Amygdala (tissue), 56 donors: ENCODE measurements around the gene XRCC4.
"Not testable (repeated sequence)": the region's sequence is repeated elsewhere in the genome, so short reads cannot be mapped to it uniquely, and the experiment has no call there.

Experiments
- DNase-seq, 56 donors: peaks; one replicate each; lab custom pipeline; 2025; lab: John Stamatoyannopoulos, UW

XRCC4 gene

GRCh38 chr5:83076742-83077661 is at the start of gene XRCC4, which contains the start of gene TMEM167A:
Gene XRCC4 (plus strand): TSS chr5:83077547. CDS start chr5:83104920, 27,373 bp downstream.
Gene TMEM167A (minus strand): TSS chr5:83077394. CDS start chr5:83077323, 71 bp downstream.
- DNase-seq = peak; percentile 38 to 99 (median 96)

GRCh38 chr5:83029912-83030311 is 47.4 kb upstream of the XRCC4 start:
- DNase-seq = no peak

DNA sequence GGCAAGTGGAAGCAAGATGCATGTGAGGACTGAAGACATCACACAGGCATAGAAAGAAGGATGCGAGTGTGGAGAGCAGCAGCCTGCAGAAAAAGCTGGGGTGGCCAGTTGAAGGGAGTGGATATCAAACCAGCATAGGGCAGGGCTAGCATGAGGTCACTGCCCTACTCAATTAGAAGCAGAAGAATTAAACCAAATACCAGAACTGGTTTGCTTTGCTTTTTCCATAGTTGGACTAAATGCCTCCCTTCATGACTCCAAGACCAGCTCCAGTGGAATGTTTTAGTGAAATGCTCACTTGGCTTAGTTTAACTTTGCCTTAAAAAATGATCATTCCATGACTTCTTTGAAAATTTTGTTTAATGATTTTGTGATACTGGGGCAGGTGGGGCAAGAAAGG is 46.0 kb upstream of the XRCC4 start:
- no peak for DNase-seq

DNA sequence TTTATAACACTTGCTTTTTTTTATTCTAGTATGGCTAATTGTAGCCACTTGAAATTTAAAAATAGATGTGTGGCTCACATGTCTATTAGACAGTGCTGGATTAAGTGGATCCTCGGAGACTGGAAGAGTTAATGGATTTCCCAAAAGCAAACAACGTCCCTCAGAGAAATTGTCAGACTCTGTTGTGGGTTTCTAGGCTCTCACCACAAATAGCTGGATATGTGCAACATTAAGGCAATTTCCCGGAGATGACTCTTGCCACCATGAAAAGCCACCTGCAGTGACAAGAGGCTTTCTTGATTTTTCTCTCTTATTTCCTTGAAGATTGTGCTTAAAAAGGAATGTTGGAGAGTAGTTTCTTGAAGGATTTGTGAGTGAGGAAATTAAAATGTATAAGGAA is 43.3 kb upstream of the XRCC4 start:
- no peak for DNase-seq

GRCh38 chr5:83034528-83035207 is 42.7 kb upstream of the XRCC4 start:
- peak in 1 of 56 donors; percentile 1 for DNase-seq

- DNase-seq = peak in 55 of 56 donors; percentile 18 to 98 (median 84)
Measured at GRCh38 chr5:83035373-83036100, 41.8 kb upstream of the XRCC4 start.

GRCh38 chr5:83036991-83037575 is 40.3 kb upstream of the XRCC4 start:
- no peak for DNase-seq

GRCh38 chr5:83038924-83039323 is 38.4 kb upstream of the XRCC4 start:
- DNase-seq = no peak

- no peak for DNase-seq
Measured at GRCh38 chr5:83042507-83042906, 34.8 kb upstream of the XRCC4 start.

GRCh38 chr5:83044926-83045325 is 32.4 kb upstream of the XRCC4 start:
- no peak for DNase-seq

DNA sequence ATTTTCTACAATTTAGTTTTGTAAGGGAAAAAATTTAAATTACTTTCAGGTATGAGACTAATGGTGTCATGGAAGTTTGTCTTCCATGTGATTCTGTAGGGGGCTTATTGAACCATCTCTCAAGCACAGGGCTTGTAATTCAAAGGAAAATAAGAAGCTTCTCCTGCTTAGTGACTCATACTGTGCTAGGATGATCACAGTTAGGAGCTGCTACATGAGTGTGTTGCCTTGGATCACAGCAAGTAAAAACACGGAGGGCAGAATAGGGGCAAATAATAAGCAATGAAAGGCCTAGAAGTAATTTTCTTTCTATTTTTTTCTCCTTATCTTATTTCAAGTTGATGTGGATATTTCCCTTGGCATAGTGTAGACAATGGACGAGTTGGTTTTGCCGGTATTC is 29.1 kb upstream of the XRCC4 start:
- no peak for DNase-seq

GRCh38 chr5:83048811-83049210 is 28.5 kb upstream of the XRCC4 start:
- DNase-seq = no peak

- DNase-seq = no peak
Measured at GRCh38 chr5:83049370-83049885, 27.9 kb upstream of the XRCC4 start.

- DNase-seq = no peak
Measured at GRCh38 chr5:83050723-83051340, 26.5 kb upstream of the XRCC4 start.

- no peak for DNase-seq
Measured at GRCh38 chr5:83055166-83055565, 22.2 kb upstream of the XRCC4 start.

DNA sequence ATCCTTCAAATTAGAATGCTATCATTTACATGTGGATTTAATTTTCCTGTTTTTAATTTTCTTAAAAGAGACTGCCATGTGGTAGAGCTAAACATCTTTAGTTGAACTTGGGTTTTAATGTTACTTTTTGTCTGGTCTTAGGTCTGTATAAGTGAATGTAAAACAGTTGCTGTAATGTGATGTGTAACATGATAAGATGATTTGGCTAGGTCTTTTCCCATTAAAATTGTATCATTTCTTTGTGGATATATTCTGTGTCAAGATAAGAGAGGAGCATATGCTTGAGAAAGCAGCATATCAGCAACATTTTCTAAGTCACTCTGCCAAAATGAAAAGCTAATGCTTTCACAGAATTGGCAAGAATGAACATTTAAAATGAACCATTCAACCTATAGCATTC is 18.6 kb upstream of the XRCC4 start:
- DNase-seq = no peak

DNA sequence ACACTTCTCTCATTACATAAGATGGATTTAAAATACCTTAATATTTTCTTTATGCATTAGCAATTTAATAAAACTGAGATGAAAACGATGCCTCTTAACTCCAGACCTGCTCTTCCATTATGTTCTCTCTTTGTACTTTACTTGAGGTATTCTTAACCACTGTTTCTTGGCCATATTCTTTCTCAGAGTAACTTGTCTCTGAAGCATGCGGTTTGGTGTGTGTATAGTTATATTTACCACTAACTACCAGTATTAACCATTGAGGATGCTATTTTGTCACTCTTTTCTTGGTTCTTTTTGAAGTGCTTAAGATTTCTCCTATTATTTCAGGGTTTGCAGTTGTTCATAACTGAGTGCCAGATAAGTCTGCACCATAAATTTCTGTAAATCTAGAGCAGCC is 18.0 kb upstream of the XRCC4 start:
- DNase-seq = no peak

DNA sequence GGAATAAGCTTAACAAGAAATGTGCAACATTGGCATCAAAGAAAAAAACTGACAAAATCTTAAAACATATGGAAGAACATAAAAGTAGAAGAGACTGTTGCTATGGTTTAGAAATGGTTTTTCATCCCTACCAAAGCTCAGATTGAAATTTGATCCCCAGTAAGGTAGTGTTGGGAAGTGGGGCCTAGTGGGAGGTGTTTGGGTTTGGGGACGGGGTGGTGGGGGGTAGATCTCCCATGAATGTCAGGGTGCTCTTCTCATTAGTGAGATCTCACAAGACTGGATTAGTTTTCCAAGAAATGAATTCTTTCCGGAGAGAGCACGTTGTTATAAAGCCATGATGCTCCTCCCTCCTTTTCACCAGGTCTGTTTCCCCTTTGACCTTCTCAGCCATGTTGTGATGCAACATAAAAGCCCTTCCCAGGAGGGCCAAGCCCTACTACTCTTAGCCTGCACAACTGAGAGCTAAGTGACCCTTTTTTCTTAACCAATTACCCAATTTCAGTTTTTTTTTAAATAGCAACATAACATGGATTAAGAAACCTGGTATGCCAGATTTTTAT is 10.7 kb upstream of the XRCC4 start:
- DNase-seq = no peak

DNA sequence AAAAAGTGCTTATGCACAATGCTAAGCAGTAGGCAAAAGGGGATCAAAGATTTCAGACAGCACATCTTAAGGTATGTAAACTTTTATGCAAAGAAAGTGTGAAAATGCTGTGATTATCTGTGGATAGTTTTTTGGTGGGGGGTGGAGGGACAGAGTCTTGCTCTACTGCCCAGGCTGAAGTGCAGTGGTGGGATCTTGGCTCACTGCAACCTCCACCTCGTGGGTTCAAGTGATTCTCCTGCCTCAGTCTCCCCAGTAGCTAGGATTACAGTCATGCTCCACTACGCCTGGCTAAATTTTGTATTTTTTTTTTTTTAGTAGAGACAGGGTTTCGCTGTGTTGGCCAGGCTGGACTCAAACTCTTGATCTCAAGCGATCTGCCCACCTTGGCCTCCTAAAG is 10.0 kb upstream of the XRCC4 start:
- not testable (repeated sequence) for DNase-seq
